ENCODE data around the gene WBP2.

The WBP2 gene

DNA sequence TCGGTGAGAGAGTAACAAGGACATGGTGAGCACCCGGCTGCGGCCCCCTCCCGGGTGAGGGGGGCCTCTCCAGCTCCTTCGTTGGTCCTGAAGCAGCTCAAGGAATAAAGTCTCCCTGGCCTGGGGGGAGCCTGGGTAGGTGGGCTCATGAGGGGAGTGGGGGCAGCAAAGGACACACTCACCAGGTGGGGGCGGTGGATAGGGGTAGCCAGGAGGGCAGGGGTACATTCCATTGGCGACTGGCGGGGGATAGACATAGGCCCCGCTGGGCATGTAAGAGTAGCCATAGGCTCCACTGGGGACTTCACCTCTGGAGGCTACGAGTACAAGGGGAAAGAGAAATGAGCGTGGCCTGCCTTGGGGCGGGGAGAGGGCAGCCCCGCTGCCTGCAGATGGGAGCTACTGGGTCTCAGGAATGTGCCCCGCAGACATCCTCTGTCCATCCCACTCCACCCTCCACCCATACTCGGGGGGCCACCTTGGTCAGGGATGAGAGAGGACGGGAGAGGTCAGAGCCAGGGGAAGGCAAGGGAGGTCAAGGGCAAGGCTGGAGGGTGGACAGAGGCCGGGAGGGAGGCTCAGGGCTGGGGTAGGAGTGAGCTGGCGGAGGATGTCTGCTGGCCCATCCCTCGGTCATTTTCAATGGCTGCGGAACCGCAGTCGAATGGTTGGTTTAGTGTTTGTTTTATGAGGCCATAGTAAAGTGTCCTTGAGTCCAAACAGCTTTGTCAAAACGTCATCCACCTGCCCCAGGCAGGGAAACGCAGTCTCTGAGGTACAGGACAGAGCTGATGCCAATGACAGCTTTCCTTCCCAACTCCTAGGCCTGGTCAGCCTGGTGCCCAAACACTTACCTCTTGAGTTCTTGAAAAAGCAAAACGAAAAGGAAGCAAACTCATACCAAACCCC is 7.3 kb downstream of the WBP2 start:
- TF ChIP-seq, protein P1, sequence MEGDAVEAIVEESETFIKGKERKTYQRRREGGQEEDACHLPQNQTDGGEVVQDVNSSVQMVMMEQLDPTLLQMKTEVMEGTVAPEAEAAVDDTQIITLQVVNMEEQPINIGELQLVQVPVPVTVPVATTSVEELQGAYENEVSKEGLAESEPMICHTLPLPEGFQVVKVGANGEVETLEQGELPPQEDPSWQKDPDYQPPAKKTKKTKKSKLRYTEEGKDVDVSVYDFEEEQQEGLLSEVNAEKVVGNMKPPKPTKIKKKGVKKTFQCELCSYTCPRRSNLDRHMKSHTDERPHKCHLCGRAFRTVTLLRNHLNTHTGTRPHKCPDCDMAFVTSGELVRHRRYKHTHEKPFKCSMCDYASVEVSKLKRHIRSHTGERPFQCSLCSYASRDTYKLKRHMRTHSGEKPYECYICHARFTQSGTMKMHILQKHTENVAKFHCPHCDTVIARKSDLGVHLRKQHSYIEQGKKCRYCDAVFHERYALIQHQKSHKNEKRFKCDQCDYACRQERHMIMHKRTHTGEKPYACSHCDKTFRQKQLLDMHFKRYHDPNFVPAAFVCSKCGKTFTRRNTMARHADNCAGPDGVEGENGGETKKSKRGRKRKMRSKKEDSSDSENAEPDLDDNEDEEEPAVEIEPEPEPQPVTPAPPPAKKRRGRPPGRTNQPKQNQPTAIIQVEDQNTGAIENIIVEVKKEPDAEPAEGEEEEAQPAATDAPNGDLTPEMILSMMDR (IDR thresholded peaks at IDR 0.05; ENCODE audit: low read depth, low read length) = no peak
- DNase-seq (ENCODE audit: extremely low read depth, low read depth) = no peak

- no peak for DNase-seq (ENCODE audit: extremely low read depth, low read depth)
- TF ChIP-seq, protein P1 (IDR thresholded peaks at IDR 0.05; ENCODE audit: low read depth, low read length) = no peak
Measured at GRCh38 chr17:75846692-75847613, 8.2 kb downstream of the WBP2 start.

GRCh38 chr17:75845933-75846691 is 9.0 kb downstream of the WBP2 start:
- TF ChIP-seq, protein P1 (IDR thresholded peaks at IDR 0.05; ENCODE audit: low read depth, low read length) = no peak
- no peak for DNase-seq (ENCODE audit: extremely low read depth, low read depth)

- TF ChIP-seq, protein P1 (IDR thresholded peaks at IDR 0.05; ENCODE audit: low read depth, low read length) = peak; percentile 60
- DNase-seq (ENCODE audit: extremely low read depth, low read depth) = no peak
Measured at GRCh38 chr17:75845058-75845711, 9.9 kb downstream of the WBP2 start.

- no peak for DNase-seq (ENCODE audit: extremely low read depth, low read depth)
- TF ChIP-seq, protein P1 (IDR thresholded peaks at IDR 0.05; ENCODE audit: low read depth, low read length) = no peak
Measured at GRCh38 chr17:75844530-75845057, 10.5 kb downstream of the WBP2 start.

Measured in AG09319 (cell line).